RWPE1 (cell line): Measurements from ENCODE around the gene GCC1.

Source experiments
- CTCF ChIA-PET: fragments of 350-600 bp; sonication (Branson Sonifier 250); formaldehyde crosslinking; extraction: SDS; loops from one replicate; lab custom pipeline; 2021; lab: Yijun Ruan, JAX
- POLR2A ChIA-PET: fragments of 400-600 bp; formaldehyde crosslinking; extraction: SDS; loops from one replicate; lab custom pipeline; 2020; ENCODE audit warnings: antibody characterized with exemption; ENCODE audit not compliant: low non-redundant PET; lab: Yijun Ruan, JAX
- DNase-seq: peaks from one replicate; pipeline ENCODE4 v3.0.0; 2012; ENCODE audit warnings: low spot score
- H3K27ac ChIP-seq: fragments of 450-650 bp; 2 replicates; pipeline ENCODE4 v1.5.1; 2017
- CTCF ChIP-seq: fragments of 450-650 bp; conservative IDR thresholded peaks from 2 replicates; pipeline ENCODE4 v1.5.1; 2017; ENCODE audit warnings: low read depth, mild to moderate bottlenecking

The GCC1 gene

GRCh38 chr7:127536394-127536691 is 49.1 kb downstream of the GCC1 start:
- DNase-seq = no peak
- no peak for TF ChIP-seq CTCF
- POLR2A ChIA-PET = no interaction called here
- H3K27ac ChIP-seq = no peak overlapping the region
- CTCF ChIA-PET = no interaction called here

GRCh38 chr7:127535546-127536393 is 49.6 kb downstream of the GCC1 start:
- TF ChIP-seq CTCF = no peak
- POLR2A ChIA-PET = no interaction called here

GRCh38 chr7:127534636-127535035 is 50.8 kb downstream of the GCC1 start:
- ChIA-PET POLR2A (no interaction called here), CTCF (interaction anchor here (0.6 kb wide), 1 partner anchor 1200 kb away, joined by 3 read pairs; no protein-coding TSS in a partner anchor)
- TF ChIP-seq CTCF = no peak
- H3K27ac ChIP-seq = no peak overlapping the region
- no peak for DNase-seq

More at GRCh38 chr7:127535546-127536393, 49.6 kb downstream of the GCC1 start:
- CTCF ChIA-PET = no interaction called here
- no peak for DNase-seq
- no peak overlapping the region for H3K27ac ChIP-seq

GRCh38 chr7:127532736-127533135 is 52.7 kb downstream of the GCC1 start:
- ChIA-PET CTCF (interaction anchor here (0.6 kb wide), 1 partner anchor 722 kb away, joined by 6 read pairs; no protein-coding TSS in a partner anchor), POLR2A (no interaction called here)
- no peak for DNase-seq
- no peak for TF ChIP-seq CTCF
- H3K27ac ChIP-seq = no peak overlapping the region

- ChIA-PET POLR2A (no interaction called here), CTCF (interaction anchor here (0.6 to 0.7 kb wide), 2 partner anchors 27 to 721 kb away, joined by 5 to 6 read pairs; no protein-coding TSS in a partner anchor)
- H3K27ac ChIP-seq = no peak overlapping the region
- TF ChIP-seq CTCF = no peak
- DNase-seq = no peak
These were observed 53.2 kb downstream of the GCC1 start for GRCh38 chr7:127532151-127532550.
